Measurements from ENCODE around the gene THTPA.

- TF ChIP-seq CTCF (IDR thresholded peaks at IDR 0.05) (no peak), POLR2A (IDR thresholded peaks at IDR 0.05) (no peak)
Observed at GRCh38 chr14:23566778-23567185, 10.7 kb downstream of the THTPA start.
